Activated naive CD8-positive, alpha-beta T cell treated with anti-CD3 and anti-CD28 coated beads for 36 hours (primary cell): Measurements from ENCODE around the gene IL18. TPM values are rescaled to one million over a fixed set of nuclear protein-coding genes. Genes with fewer than 3 reads are reported as not detected.
"Not testable (repeated sequence)": the region's sequence is repeated elsewhere in the genome, so short reads cannot be mapped to it uniquely, and the experiment has no call there.

Source experiments
- DNase-seq: peaks from one replicate; pipeline ENCODE4 v3.0.0; 2021
- H3K27ac Mint-ChIP-seq: one replicate; pipeline ENCODE4 v1.8.0; 2022; ENCODE audit warnings: mild to moderate bottlenecking, moderate library complexity, mixed read lengths
- H3K27me3 Mint-ChIP-seq: one replicate; pipeline ENCODE4 v1.8.0; 2022; ENCODE audit warnings: mild to moderate bottlenecking, mixed read lengths
- H3K36me3 Mint-ChIP-seq: one replicate; pipeline ENCODE4 v1.8.0; 2021; ENCODE audit warnings: mild to moderate bottlenecking, mixed read lengths
- H3K4me1 Mint-ChIP-seq: one replicate; pipeline ENCODE4 v1.8.0; 2021; ENCODE audit warnings: mixed read lengths
- H3K4me3 Mint-ChIP-seq: one replicate; pipeline ENCODE4 v1.8.0; 2022; ENCODE audit warnings: mild to moderate bottlenecking, moderate library complexity, mixed read lengths
- H3K9me3 Mint-ChIP-seq: one replicate; pipeline ENCODE4 v1.8.0; 2022; ENCODE audit warnings: mixed read lengths
- total RNA-seq, 2 experiments: library from RNA; stranded (reverse); gene quantifications; one replicate each; pipeline ENCODE4 v1.2.3, GENCODE V29; 2021

The IL18 gene
- total RNA-seq, 2 experiments from 2014 or later = 0.14 TPM; not detected in 1

DNA sequence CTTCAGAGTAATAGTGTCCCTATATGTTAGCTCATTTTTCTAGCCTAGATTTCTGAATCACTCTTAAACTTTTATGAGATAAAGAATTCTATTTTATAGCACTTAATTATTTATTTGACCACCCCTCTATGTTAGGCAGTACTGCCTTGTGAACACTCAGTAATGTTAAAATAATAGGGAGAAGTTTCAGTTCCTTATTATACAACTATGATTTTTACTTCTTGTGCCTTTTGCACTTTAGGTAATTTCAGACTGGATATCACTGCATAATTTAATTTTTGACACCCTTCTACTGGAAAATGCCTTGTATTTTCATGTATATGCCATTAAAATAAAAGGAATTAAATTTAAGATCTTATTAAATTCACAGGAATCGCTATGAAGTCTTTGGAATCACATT is 14.5 kb upstream of the IL18 start:
- H3K4me3 Mint-ChIP-seq = no peak overlapping the region
- peaks cover 2% of the 10 kb centered on the region for H3K36me3 Mint-ChIP-seq
- no peak overlapping the region for H3K27ac Mint-ChIP-seq
- no peaks in the 10 kb centered on the region for H3K9me3 Mint-ChIP-seq
- H3K27me3 Mint-ChIP-seq = peaks cover 47% of the 10 kb centered on the region
- DNase-seq = no peak
- peaks cover 9% of the 10 kb centered on the region for H3K4me1 Mint-ChIP-seq

DNA sequence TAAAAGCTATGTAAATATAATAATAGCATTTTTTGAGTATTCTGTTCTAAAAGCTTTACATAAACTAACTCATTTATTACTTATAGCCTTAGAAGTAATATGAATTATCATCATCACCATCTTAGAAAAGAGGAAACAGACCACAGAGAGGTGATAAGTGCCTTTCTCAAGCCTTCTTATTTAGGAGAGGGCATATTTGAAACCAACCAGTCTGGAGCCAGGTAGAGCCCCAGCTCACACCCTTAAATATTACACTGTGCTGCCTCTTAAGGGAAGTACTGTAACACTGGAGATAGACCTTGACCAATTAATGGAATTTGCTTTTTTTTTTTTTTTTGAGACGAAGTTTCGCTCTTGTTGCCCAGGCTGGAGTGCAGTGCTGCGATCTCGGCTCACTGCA is 13.7 kb upstream of the IL18 start:
- Mint-ChIP-seq H3K4me1 (peaks cover 9% of the 10 kb centered on the region), H3K36me3 (peaks cover 2% of the 10 kb centered on the region), H3K27me3 (peaks cover 47% of the 10 kb centered on the region), H3K9me3 (no peaks in the 10 kb centered on the region), H3K27ac (no peak overlapping the region), H3K4me3 (no peak overlapping the region)
- no peak for DNase-seq

DNA sequence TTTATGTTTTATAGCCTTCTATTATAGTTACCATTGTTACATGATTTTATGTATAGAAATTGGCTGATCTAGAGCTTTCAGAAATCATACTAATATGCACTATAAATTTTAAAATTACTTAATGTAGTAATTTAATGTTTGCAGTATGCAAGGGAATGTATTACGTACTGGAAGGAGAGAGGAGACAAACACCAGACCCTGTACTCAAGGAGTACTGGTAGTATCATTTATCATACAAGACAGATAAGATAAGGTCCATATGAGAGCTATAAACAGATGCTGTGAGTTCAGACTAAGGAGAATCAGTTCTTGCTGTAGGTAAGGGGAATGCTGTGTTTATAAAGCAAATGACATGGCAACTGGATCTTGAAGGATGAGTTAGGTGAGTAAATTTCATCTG is 12.2 kb upstream of the IL18 start:
- H3K4me1 Mint-ChIP-seq = peaks cover 11% of the 10 kb centered on the region

DNA sequence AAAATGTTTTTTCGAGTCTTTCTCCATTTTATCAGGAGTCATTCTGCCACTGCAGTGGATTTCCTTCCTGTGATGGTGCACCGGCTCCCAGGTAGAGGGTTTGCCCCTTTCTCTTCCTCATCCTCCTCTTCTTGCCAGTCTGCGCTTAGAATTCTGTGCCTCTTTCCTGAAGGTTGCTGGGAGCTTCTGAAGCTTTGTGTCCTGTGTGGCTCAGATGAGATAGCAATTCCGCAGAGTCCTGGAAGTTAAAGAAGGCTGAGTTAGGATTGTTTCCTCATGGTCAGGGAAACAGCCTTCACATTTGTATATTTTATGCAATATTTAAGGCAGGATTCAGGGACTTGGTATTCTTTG is 11.7 kb upstream of the IL18 start:
- H3K4me1 Mint-ChIP-seq = peaks cover 11% of the 10 kb centered on the region
- H3K4me3 Mint-ChIP-seq = peak overlapping the region; percentile 22
- H3K27ac Mint-ChIP-seq = no peak overlapping the region
- peaks cover 44% of the 10 kb centered on the region for H3K27me3 Mint-ChIP-seq
- no peaks in the 10 kb centered on the region for H3K9me3 Mint-ChIP-seq
- no peak for DNase-seq
- H3K36me3 Mint-ChIP-seq = no peaks in the 10 kb centered on the region

More for the DNA sequence above, 12.2 kb upstream of the IL18 start:
- Mint-ChIP-seq H3K4me3 (no peak overlapping the region), H3K36me3 (no peaks in the 10 kb centered on the region), H3K27me3 (peaks cover 44% of the 10 kb centered on the region), H3K9me3 (no peaks in the 10 kb centered on the region), H3K27ac (no peak overlapping the region)
- no peak for DNase-seq

DNA sequence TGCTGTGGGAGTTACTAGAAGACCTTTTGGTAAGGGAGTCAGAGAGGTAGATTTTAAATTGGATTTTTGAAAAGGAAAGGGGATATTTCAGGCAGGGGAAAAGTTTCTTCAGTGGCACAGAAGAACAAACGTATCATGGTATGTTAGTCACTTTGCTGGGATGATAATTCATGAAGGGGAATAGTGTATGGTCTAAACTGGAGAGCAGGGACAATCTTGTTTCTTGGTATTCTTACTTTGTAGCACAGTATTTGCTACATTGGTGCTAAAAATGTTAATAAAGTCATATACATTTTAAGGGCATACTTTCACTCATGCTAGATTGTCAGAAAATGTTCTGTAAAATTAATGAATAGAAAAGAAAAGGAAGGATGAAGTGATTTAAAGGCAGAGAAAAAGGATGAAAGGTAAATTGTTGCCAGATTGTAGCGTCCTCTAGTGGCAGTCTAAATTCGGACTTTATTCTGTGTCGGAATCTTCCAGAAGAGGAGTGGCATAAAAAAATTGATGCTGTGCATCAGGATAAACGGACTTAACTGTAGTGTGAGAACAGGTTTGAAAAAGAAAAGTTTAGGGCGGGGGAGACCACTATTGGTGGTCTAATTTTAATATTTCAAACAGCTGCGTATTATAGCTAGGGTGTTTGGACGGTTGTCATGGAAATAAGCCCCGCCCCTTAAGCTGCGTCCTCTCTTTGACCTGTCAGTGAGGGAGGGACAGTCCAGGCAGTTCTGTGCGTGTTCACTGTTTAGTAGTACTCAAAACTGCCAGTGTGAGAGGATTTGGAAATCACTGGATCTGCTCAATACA is 11.1 kb upstream of the IL18 start, which contains the start of gene BCO2:
BCO2 (plus strand) TSS at position 724 of the 810 bp plus-strand sequence. CDS start 90 bp downstream, outside the sequence.
- H3K4me3 Mint-ChIP-seq = peak within 1 kb of the TSS; percentile 22
- no peak within 1 kb of the TSS for H3K27ac Mint-ChIP-seq
- H3K36me3 Mint-ChIP-seq = no peaks in the 10 kb centered on the region
- peaks cover 42% of the 10 kb centered on the region for H3K27me3 Mint-ChIP-seq
- DNase-seq = peak; percentile 39
- no peaks in the 10 kb centered on the region for H3K9me3 Mint-ChIP-seq
- peaks cover 11% of the 10 kb centered on the region for H3K4me1 Mint-ChIP-seq

DNA sequence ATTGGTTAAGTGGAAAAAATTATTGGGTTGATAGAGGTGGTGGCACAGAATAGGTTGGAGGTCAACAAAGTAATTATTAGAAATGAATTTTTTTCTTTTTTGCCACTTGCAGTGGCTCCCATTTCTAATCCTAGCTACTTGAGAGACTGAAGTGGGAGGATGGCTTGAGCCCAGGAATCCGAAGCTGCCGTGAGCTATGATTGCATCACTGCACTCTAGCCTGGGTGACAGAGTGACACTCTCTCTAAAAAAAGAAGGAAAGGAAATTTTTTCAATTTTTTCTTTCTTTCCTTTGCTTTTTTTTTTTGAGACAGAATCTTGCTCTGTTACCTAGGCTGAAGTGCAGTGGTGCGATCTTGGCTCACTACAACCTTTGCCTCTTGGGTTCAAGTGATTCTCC is 9.3 kb upstream of the IL18 start:
- Mint-ChIP-seq H3K4me1 (peaks cover 11% of the 10 kb centered on the region), H3K4me3 (no peak overlapping the region), H3K9me3 (no peaks in the 10 kb centered on the region), H3K36me3 (no peaks in the 10 kb centered on the region), H3K27ac (no peak overlapping the region), H3K27me3 (peaks cover 32% of the 10 kb centered on the region)
- no peak for DNase-seq

DNA sequence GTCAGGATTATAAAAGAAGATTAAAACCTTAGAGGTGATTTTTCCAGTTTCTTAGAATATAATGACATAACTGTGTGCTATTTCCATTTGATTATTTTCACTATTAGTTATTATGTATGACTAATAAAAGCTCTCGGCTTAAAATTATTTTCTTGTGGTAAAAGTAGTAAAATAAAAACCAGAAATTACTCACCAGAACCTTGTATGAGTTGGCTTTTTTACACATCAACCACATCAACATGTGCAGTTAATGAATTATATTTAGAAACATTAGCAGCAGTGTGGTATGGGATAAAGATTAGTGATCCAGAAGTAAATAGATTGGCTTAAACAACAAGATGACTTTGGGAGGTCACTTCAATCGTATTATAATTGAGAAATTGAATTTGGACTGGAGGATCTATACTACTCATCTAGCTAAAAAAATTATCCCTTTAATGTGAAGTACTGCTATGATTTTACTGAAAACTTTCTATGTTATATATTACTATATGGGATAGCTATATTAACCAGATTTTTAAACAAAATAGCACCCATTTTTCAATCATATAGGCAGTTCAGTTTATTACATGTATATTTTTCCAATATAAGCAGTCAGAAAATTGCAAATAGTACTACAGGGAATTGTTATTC is 8.6 kb upstream of the IL18 start:
- Mint-ChIP-seq H3K4me3 (no peak overlapping the region), H3K36me3 (no peaks in the 10 kb centered on the region), H3K27me3 (peaks cover 33% of the 10 kb centered on the region), H3K27ac (no peak overlapping the region), H3K4me1 (peaks cover 11% of the 10 kb centered on the region), H3K9me3 (no peaks in the 10 kb centered on the region)
- no peak for DNase-seq

DNA sequence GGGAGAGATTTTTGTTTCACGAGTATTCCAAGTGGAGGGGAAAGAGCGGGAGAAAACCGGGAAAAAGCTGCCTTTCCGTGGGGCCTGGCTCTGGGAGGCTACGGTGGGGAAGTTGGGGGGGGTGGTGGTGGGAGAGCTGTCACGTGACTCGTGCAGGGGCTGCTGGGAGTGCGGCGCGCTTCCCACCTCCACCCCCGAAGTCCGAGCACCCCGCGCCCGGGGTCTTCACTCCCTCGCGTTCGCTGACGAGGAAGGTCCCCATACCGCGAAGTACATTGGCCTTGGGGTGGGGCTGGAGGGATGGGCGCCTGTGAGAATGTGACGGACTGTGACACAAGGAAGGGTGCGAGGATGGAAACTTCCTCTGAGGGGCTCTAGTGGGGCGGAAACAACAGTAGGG is 3.3 kb upstream of the IL18 start, which contains the start of gene TEX12:
TEX12 (plus strand) TSS at position 228 of the 400 bp plus-strand sequence. CDS start 1,897 bp downstream, outside the sequence.
- Mint-ChIP-seq H3K4me3 (no peak within 1 kb of the TSS), H3K27me3 (peaks cover 41% of the 10 kb centered on the region), H3K9me3 (no peaks in the 10 kb centered on the region), H3K36me3 (no peaks in the 10 kb centered on the region), H3K27ac (no peak within 1 kb of the TSS), H3K4me1 (peaks cover 7% of the 10 kb centered on the region)
- no peak for DNase-seq

DNA sequence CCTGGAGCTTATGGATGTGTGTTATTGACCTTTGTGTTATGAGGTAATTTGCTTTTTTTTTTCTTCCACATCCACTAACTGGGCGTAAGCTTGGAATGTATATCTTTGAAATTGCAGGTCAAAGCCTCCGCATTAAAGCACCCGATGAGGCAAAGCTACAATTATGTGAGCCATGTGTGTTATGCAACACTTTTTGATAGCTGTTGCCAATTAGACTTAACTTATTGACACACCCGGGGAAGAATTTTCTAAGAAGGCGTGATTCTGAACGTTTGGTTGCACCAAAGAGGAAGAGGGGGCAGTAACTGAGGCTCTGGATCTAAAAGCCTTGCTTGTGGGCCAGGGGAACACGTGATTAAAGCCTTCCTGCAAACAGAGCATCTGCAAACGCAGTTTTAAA is 2.7 kb upstream of the IL18 start:
- DNase-seq = no peak
- Mint-ChIP-seq H3K4me1 (peaks cover 7% of the 10 kb centered on the region), H3K27me3 (peaks cover 44% of the 10 kb centered on the region), H3K4me3 (no peak overlapping the region), H3K36me3 (peaks cover 2% of the 10 kb centered on the region), H3K9me3 (no peaks in the 10 kb centered on the region), H3K27ac (no peak overlapping the region)

DNA sequence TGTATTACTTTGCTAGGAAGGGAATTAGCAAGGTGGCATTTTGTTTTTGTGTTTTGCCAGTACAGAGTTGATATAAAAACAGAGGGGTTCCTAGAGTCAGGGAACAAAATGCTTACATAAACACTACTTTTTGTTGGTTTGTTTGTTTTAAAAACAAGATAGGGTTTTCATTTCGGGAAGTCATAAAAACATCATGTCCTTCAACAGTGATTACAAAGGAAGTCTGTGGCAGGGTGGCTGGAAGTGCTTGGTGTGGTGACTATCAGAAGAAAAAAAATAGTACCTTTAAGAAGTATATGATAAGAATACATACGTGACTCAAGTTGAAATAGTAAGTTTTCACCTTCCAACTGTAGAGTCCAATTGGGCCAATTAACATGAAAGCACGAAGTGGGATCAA is 1.2 kb upstream of the IL18 start:
- DNase-seq = no peak
- Mint-ChIP-seq H3K27me3 (peaks cover 46% of the 10 kb centered on the region), H3K4me1 (peaks cover 7% of the 10 kb centered on the region), H3K9me3 (no peaks in the 10 kb centered on the region), H3K27ac (no peak overlapping the region), H3K4me3 (no peak overlapping the region), H3K36me3 (peaks cover 2% of the 10 kb centered on the region)

DNA sequence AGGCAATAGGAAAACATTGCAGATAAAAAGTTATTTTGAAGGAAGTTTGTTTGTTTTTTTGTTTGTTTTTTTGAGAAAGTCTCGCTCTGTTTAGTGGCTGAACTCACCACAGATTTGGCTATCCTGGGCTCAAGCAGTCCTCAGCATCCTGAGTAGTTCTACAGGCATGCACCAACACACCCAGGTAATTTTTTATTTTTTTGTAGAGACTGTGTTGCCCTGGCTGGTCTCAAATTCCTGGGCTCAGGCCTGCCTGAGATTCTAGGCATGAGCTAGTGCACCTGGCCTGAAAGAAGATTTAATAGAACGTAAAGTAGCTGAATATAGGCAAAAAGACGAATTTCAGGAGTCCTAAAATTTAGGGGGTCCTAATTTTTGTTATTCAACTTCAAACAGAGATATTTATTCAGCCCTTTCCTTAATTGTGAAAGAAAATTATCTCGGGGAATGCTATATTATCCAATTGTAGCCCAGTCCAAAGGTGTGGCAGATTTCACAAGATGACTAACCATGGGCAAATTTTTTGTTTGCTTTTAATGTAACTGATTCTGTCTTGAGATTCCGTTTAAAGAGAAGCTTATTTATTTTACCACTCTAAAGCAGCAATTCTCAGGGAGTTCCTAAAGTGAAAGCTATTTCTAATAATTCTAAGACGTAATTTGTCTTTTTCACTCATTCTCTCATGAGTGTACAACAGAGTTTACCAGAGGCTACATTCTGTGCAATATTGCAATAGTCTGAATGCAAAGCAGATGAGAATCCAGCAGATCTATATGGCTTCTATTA is 940 bp downstream of the IL18 start:
- Mint-ChIP-seq H3K4me1 (peaks cover 7% of the 10 kb centered on the region), H3K27ac (no peak overlapping the region), H3K4me3 (no peak overlapping the region), H3K36me3 (peaks cover 2% of the 10 kb centered on the region), H3K27me3 (peaks cover 47% of the 10 kb centered on the region), H3K9me3 (no peaks in the 10 kb centered on the region)
- no peak for DNase-seq

DNA sequence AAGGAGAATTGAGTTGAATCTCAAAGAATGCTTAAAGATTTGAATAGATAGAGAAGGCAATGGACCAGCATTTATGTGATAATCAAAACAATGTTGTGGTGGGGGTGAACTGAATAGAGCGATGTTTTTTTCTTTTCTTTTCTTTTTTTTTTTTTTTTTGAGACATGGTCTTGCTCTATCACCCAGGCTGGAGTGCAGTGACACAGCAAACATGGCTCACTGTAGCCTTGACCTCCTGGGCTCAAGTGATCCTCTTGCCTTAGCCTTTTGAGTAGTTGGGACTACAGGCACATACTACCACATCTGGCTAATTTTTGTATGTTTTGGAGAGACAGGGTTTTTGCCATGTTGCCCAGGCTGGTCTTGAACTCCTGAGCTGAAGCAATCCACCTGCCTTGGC is 1.7 kb downstream of the IL18 start:
- H3K4me3 Mint-ChIP-seq, H3K36me3 Mint-ChIP-seq, DNase-seq, H3K9me3 Mint-ChIP-seq, H3K4me1 Mint-ChIP-seq, H3K27ac Mint-ChIP-seq: not testable (repeated sequence)
- H3K27me3 Mint-ChIP-seq = peaks cover 40% of the 10 kb centered on the region

DNA sequence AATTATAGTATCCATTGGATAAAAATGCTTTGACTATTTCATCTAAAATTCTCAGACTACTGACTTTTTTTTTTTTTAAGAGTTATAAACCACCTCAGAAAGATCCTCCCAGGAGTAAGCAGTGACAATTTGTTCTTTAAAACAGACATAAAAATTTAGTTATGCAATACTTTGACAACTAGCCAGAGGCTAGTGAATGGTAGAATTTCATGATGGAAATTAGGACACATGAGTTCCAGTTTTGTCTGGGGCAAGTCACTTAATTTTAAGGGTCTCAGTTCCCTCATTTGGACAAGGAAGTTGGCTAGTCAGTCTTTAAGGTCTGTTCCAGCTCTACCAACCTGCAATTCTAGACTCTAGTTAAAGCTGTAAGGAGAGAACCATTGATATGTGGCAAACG is 2.9 kb downstream of the IL18 start:
- peaks cover 8% of the 10 kb centered on the region for H3K4me1 Mint-ChIP-seq
- no peak overlapping the region for H3K4me3 Mint-ChIP-seq
- peaks cover 2% of the 10 kb centered on the region for H3K36me3 Mint-ChIP-seq
- H3K27ac Mint-ChIP-seq = no peak overlapping the region
- DNase-seq = no peak
- peaks cover 32% of the 10 kb centered on the region for H3K27me3 Mint-ChIP-seq
- no peaks in the 10 kb centered on the region for H3K9me3 Mint-ChIP-seq

DNA sequence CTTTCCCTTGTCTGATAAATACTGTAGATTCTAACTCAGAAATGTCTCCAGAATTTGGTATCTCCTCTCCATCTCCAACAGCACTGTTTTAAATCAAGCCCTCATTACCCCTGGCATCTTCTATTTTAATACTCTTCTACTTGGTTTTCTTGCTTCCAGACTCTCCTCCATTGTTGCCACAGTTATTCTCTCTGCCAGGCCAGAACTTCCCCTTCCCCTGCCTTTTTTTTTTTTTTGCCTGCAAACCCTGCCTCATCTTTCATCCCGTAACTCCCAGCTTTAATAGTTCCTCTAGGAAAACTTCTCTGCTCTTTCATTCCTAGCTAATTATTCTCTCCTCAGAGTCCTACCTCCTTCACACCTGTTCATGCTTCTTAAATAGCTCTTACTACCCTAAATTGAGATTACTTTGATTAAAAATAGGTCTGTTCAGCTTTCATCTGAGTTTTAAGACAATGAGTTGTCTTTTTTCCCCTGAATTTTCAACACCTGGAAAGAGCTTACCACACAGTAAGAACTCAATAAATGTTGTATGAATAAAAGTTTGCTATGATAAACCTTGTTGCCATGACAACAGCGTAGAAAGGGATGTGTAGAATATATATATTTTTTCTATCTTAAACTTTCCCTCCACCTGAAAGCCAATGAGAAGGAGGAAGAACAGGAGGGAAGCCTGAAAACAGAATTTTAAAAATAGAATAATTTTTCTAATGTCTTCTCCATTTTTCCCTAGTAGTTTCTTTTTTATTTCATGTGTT is 3.6 kb downstream of the IL18 start:
- Mint-ChIP-seq H3K4me1 (peaks cover 8% of the 10 kb centered on the region), H3K4me3 (no peak overlapping the region), H3K36me3 (peaks cover 2% of the 10 kb centered on the region), H3K27me3 (peaks cover 31% of the 10 kb centered on the region), H3K27ac (no peak overlapping the region), H3K9me3 (no peaks in the 10 kb centered on the region)
- no peak for DNase-seq
